Stomach (tissue), 4 donors: ENCODE results near the gene LILRA2.

Source experiments
- CTCF ChIP-seq, 7 experiments: fragments of 450-650 bp in 4 of 7; fragments of 200-600 bp in 3 of 7; sonication (generic) in 3 of 7; IDR thresholded peaks; one replicate each; pipeline ENCODE4 v1.5.1; 2016 to 2019; ENCODE audit warnings: antibody characterized with exemption in 7 of 7, control low read depth in 2 of 7, mild to moderate bottlenecking in 1 of 7
- POLR2AphosphoS5 ChIP-seq, 3 donors: sonication (generic); formaldehyde crosslinking; IDR thresholded peaks; one replicate each; pipeline ENCODE4 v1.6.1; 2016; ENCODE audit warnings: antibody characterized with exemption in 3 of 3

- no peak for TF ChIP-seq CTCF (IDR thresholded peaks at IDR 0.05)
- TF ChIP-seq POLR2AphosphoS5 (IDR thresholded peaks at IDR 0.05), result no peak
Measured at GRCh38 chr19:54607785-54608150, 34.2 kb downstream of the LILRA2 start.
